HepG2 (cell line): ENCODE measurements around the gene PLVAP. TPM values are rescaled to one million over a fixed set of nuclear protein-coding genes. Genes with fewer than 3 reads are reported as not detected.

Experiments used
- AGO2 ChIP-seq: fragments of 200-400 bp; formaldehyde crosslinking; optimal IDR thresholded peaks from 2 replicates; pipeline ENCODE3; 2017; ENCODE audit warnings: mild to moderate bottlenecking, low read depth, low read length, moderate library complexity
- AKAP8 ChIP-seq: sonication (generic); formaldehyde crosslinking; IDR thresholded peaks from 2 replicates; pipeline ENCODE4 v1.5.1; 2020; ENCODE audit warnings: mild to moderate bottlenecking, missing genetic modification reagents
- DMAP1 ChIP-seq: IDR thresholded peaks from 2 replicates; pipeline ENCODE4 v1.6.1; 2016
- FLYWCH1 ChIP-seq: sonication (generic); formaldehyde crosslinking; IDR thresholded peaks from 2 replicates; pipeline ENCODE4 v1.8.1; 2023; ENCODE audit warnings: mild to moderate bottlenecking, missing genetic modification reagents
- HOXD1 ChIP-seq: sonication (generic); formaldehyde crosslinking; IDR thresholded peaks from 2 replicates; pipeline ENCODE4 v1.5.0; 2020; ENCODE audit warnings: missing genetic modification reagents
- KDM2A ChIP-seq: sonication (generic); formaldehyde crosslinking; IDR thresholded peaks from 2 replicates; pipeline ENCODE4 v1.4.0; 2020; ENCODE audit warnings: low read depth, missing genetic modification reagents, borderline replicate concordance
- MLLT10 ChIP-seq: sonication (generic); formaldehyde crosslinking; IDR thresholded peaks from 2 replicates; pipeline ENCODE4 v1.4.0; 2020; ENCODE audit warnings: missing genetic modification reagents
- PCBP2 ChIP-seq: fragments of 200-400 bp; formaldehyde crosslinking; optimal IDR thresholded peaks from 2 replicates; pipeline ENCODE3; 2018; ENCODE audit warnings: low read length, low read depth; ENCODE audit not compliant: poor library complexity, severe bottlenecking
- TOE1 ChIP-seq: sonication (generic); formaldehyde crosslinking; IDR thresholded peaks from 2 replicates; pipeline ENCODE4 v1.4.0; 2020; ENCODE audit warnings: mild to moderate bottlenecking, missing genetic modification reagents
- ZC3H13 ChIP-seq: sonication (generic); formaldehyde crosslinking; IDR thresholded peaks from 2 replicates; pipeline ENCODE4 v1.8.1; 2023; ENCODE audit warnings: mild to moderate bottlenecking, missing genetic modification reagents, moderate library complexity
- ZFP36L2 ChIP-seq: sonication (generic); formaldehyde crosslinking; IDR thresholded peaks from 2 replicates; pipeline ENCODE4 v1.4.0; 2020; ENCODE audit warnings: missing genetic modification reagents
- ZFP90 ChIP-seq: sonication (generic); formaldehyde crosslinking; IDR thresholded peaks from 2 replicates; pipeline ENCODE4 v1.8.0; 2022; ENCODE audit warnings: missing genetic modification reagents, mild to moderate bottlenecking, inconsistent platforms, borderline replicate concordance
- ZNF33A ChIP-seq: sonication (generic); formaldehyde crosslinking; IDR thresholded peaks from 2 replicates; pipeline ENCODE4 v1.5.1; 2020; ENCODE audit warnings: missing genetic modification reagents, mild to moderate bottlenecking, moderate library complexity, borderline replicate concordance
- ZNF354B ChIP-seq: sonication (generic); formaldehyde crosslinking; IDR thresholded peaks from 2 replicates; pipeline ENCODE4 v1.8.0; 2022; ENCODE audit warnings: mild to moderate bottlenecking, missing genetic modification reagents
- ZSCAN20 ChIP-seq: sonication (generic); formaldehyde crosslinking; IDR thresholded peaks from 2 replicates; pipeline ENCODE4 v1.4.0; 2020; ENCODE audit warnings: missing genetic modification reagents, mild to moderate bottlenecking, borderline replicate concordance
- polyA plus RNA-seq, 8 experiments: library from polyadenylated mRNA; depleted of rRNA in 3 of 8; stranded (reverse) in 7 of 8; unstranded in 1 of 8; fragments of >200 nt; fragmentation: Illumina TruSeq in 4 of 8; extraction: Trizol in 4 of 8; gene quantifications; 2 replicates each; pipeline versions ENCODE4 v1.2.1 to v1.2.3, GENCODE V29; 2011 to 2016; ENCODE audit warnings: low read depth in 4 of 8, missing spikeins in 1 of 8, mixed read lengths in 1 of 8; ENCODE audit not compliant: insufficient read depth in 1 of 8
- total RNA-seq, 5 experiments: library from RNA; depleted of rRNA; stranded (reverse); fragments of >200 nt; fragmentation: Illumina TruSeq; extraction: Trizol; gene quantifications; 2 replicates each; pipeline ENCODE4 v1.2.3, GENCODE V29; 2016; ENCODE audit warnings: low read depth in 1 of 5
- TF ChIP-seq, protein P1 (sequence below): IDR thresholded peaks from 2 replicates; pipeline ENCODE4 v1.6.1; 2012; ENCODE audit warnings: inconsistent platforms
- TF ChIP-seq, protein P2 (sequence below): sonication (generic); formaldehyde crosslinking; IDR thresholded peaks from 2 replicates; pipeline ENCODE4 v1.8.0; 2022; ENCODE audit warnings: mild to moderate bottlenecking, missing genetic modification reagents, moderate library complexity
- TF ChIP-seq, protein P3 (sequence below): sonication (generic); formaldehyde crosslinking; IDR thresholded peaks from 2 replicates; pipeline ENCODE4 v1.4.0; 2020; ENCODE audit warnings: mild to moderate bottlenecking, missing genetic modification reagents
- TF ChIP-seq, protein P4 (sequence below): sonication (generic); formaldehyde crosslinking; IDR thresholded peaks from 2 replicates; pipeline ENCODE4 v1.5.1; 2020; ENCODE audit warnings: mild to moderate bottlenecking, moderate library complexity, missing genetic modification reagents
- TF ChIP-seq, protein P5 (sequence below): sonication (generic); formaldehyde crosslinking; IDR thresholded peaks from 2 replicates; pipeline ENCODE4 v1.4.0; 2020; ENCODE audit warnings: mild to moderate bottlenecking, missing genetic modification reagents
- TF ChIP-seq, protein P6 (sequence below): sonication (generic); formaldehyde crosslinking; IDR thresholded peaks from 2 replicates; pipeline ENCODE4 v1.4.0; 2020; ENCODE audit warnings: mild to moderate bottlenecking, missing genetic modification reagents

Gene PLVAP
- total and polyA plus RNA-seq, 2 of the 13 experiments (the other 11 are each of a cell fraction or from before 2014, with no cell fraction given) = 0.26 TPM; not detected in 1

DNA sequence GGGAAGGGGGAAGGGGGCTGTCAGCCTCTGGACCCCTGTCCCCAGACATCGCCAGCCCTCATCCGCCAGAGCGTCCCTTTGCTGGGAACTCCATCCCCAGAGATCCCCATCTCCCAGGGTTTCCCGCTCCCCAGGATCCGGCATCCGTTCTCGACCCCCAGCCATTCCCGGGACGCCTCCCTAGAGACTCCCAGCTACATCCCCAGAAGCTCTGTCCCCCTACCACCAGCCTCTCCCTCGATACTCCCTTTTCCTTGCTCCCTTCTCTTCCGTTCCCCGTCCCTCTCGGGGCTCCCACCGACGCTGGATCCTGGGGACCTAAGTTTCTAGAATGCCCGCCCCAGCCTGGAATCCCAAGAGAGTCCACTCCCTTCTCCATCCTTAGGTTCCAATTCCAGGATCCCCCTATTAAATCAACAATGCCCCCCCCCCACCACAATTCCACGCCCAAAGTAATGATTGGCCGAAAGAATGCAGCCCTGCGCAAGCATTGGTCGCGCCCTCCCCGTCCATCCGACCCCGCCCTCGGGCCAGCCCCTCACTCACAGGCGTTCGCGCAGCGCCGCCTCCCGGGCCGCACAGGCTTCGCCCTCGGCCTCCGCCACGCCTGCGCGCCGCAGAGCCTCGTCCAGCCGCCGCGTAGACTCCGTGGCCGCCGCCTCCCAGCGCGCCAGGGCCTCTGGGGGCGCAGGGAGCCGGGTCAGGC lies 13.7 kb upstream of the PLVAP start (continued):
- TF ChIP-seq KDM2A = peak; percentile 91
- TF ChIP-seq, protein P1, sequence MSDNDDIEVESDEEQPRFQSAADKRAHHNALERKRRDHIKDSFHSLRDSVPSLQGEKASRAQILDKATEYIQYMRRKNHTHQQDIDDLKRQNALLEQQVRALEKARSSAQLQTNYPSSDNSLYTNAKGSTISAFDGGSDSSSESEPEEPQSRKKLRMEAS = peak; percentile 67
- TF ChIP-seq, protein P2, sequence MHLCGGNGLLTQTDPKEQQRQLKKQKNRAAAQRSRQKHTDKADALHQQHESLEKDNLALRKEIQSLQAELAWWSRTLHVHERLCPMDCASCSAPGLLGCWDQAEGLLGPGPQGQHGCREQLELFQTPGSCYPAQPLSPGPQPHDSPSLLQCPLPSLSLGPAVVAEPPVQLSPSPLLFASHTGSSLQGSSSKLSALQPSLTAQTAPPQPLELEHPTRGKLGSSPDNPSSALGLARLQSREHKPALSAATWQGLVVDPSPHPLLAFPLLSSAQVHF (CRISPR knock-in tag) = no peak
- TF ChIP-seq, protein P3, sequence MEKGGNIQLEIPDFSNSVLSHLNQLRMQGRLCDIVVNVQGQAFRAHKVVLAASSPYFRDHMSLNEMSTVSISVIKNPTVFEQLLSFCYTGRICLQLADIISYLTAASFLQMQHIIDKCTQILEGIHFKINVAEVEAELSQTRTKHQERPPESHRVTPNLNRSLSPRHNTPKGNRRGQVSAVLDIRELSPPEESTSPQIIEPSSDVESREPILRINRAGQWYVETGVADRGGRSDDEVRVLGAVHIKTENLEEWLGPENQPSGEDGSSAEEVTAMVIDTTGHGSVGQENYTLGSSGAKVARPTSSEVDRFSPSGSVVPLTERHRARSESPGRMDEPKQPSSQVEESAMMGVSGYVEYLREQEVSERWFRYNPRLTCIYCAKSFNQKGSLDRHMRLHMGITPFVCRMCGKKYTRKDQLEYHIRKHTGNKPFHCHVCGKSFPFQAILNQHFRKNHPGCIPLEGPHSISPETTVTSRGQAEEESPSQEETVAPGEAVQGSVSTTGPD (CRISPR knock-in tag) = no peak
- TF ChIP-seq ZSCAN20 (CRISPR knock-in tag) = peak; percentile 52; the same call in 1 of the 2 replicates
- TF ChIP-seq, protein P4, sequence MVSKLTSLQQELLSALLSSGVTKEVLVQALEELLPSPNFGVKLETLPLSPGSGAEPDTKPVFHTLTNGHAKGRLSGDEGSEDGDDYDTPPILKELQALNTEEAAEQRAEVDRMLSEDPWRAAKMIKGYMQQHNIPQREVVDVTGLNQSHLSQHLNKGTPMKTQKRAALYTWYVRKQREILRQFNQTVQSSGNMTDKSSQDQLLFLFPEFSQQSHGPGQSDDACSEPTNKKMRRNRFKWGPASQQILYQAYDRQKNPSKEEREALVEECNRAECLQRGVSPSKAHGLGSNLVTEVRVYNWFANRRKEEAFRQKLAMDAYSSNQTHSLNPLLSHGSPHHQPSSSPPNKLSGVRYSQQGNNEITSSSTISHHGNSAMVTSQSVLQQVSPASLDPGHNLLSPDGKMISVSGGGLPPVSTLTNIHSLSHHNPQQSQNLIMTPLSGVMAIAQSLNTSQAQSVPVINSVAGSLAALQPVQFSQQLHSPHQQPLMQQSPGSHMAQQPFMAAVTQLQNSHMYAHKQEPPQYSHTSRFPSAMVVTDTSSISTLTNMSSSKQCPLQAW (CRISPR knock-in tag) = no peak
- TF ChIP-seq ZFP90 (CRISPR knock-in tag) = no peak; the same call in 1 of the 2 replicates
- TF ChIP-seq ZNF33A (CRISPR knock-in tag) = no peak
- no peak for TF ChIP-seq AGO2
- TF ChIP-seq AKAP8 (CRISPR knock-in tag) = peak; percentile 55; the same call in 1 of the 2 replicates
- no peak for TF ChIP-seq ZNF354B
- no peak for TF ChIP-seq MLLT10 (CRISPR knock-in tag)
- TF ChIP-seq FLYWCH1 (CRISPR knock-in tag) = no peak
- no peak for TF ChIP-seq DMAP1 (CRISPR knock-in tag)
- TF ChIP-seq TOE1 (CRISPR knock-in tag) = no peak
- no peak for TF ChIP-seq ZC3H13 (CRISPR knock-in tag)
- no peak for TF ChIP-seq ZFP36L2 (CRISPR knock-in tag)
- no peak for TF ChIP-seq PCBP2
- TF ChIP-seq, protein P5, sequence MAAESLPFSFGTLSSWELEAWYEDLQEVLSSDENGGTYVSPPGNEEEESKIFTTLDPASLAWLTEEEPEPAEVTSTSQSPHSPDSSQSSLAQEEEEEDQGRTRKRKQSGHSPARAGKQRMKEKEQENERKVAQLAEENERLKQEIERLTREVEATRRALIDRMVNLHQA = no peak
- TF ChIP-seq, protein P6, sequence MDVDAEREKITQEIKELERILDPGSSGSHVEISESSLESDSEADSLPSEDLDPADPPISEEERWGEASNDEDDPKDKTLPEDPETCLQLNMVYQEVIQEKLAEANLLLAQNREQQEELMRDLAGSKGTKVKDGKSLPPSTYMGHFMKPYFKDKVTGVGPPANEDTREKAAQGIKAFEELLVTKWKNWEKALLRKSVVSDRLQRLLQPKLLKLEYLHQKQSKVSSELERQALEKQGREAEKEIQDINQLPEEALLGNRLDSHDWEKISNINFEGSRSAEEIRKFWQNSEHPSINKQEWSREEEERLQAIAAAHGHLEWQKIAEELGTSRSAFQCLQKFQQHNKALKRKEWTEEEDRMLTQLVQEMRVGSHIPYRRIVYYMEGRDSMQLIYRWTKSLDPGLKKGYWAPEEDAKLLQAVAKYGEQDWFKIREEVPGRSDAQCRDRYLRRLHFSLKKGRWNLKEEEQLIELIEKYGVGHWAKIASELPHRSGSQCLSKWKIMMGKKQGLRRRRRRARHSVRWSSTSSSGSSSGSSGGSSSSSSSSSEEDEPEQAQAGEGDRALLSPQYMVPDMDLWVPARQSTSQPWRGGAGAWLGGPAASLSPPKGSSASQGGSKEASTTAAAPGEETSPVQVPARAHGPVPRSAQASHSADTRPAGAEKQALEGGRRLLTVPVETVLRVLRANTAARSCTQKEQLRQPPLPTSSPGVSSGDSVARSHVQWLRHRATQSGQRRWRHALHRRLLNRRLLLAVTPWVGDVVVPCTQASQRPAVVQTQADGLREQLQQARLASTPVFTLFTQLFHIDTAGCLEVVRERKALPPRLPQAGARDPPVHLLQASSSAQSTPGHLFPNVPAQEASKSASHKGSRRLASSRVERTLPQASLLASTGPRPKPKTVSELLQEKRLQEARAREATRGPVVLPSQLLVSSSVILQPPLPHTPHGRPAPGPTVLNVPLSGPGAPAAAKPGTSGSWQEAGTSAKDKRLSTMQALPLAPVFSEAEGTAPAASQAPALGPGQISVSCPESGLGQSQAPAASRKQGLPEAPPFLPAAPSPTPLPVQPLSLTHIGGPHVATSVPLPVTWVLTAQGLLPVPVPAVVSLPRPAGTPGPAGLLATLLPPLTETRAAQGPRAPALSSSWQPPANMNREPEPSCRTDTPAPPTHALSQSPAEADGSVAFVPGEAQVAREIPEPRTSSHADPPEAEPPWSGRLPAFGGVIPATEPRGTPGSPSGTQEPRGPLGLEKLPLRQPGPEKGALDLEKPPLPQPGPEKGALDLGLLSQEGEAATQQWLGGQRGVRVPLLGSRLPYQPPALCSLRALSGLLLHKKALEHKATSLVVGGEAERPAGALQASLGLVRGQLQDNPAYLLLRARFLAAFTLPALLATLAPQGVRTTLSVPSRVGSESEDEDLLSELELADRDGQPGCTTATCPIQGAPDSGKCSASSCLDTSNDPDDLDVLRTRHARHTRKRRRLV = no peak
- no peak for TF ChIP-seq HOXD1 (CRISPR knock-in tag)
